HG03139 (cell line): ENCODE results near the gene POC1A.
"Not testable (repeated sequence)": the region's sequence is repeated elsewhere in the genome, so short reads cannot be mapped to it uniquely, and the experiment has no call there.

Experiments used
- ATAC-seq: cut with Tn5 transposase; IDR thresholded peaks from one replicate; pipeline ENCODE4 v1.9.1; 2021; ENCODE audit not compliant: unreplicated experiment

The POC1A gene

DNA sequence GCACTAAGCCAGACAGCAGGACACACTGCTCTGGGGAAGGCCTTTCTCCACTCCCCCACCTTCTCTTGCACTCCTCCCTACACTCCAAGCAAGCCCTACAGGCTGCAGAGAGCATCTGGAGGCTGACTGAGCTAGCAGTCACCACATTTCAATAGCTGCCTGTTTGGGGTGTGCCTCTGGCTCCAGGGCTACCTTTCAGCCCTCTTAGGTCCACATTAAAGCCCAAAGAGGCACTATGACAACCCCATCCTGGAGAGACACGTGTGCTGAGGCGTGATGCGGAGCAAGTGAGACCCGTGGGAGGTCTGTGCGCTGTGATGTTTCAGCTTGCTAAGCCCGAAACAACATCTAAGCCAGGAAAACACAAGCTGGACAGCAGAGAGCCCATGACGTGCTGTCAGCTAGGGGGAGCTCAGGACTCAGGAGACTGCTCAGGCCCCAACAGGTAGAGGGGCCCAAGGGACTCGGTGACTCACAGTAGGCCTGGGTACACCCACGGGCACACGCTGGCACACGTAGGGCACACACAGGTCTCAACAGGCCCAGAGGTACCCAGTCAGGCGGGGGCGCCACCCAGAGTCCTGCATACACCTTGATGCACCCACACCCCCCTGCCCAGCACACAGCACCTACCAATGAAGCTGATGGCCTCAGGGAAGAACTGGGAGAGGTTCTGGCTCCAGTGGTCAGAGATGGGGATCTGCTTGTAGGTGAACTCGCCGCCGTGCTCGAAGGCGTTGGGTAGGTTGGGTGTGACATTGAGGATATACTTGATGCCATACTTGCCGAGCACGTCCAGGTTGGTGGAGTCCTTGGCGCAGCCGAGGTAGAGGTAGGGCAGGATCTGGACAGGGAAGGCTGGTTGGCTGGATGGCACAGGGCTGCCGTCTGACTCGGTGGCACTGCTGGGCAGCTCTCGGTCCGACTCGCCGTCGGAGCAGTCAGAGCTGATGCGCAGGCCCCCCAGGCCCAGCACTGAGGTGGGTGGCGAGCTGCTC is 100.6 kb downstream of the POC1A start:
- ATAC-seq: no peak

DNA sequence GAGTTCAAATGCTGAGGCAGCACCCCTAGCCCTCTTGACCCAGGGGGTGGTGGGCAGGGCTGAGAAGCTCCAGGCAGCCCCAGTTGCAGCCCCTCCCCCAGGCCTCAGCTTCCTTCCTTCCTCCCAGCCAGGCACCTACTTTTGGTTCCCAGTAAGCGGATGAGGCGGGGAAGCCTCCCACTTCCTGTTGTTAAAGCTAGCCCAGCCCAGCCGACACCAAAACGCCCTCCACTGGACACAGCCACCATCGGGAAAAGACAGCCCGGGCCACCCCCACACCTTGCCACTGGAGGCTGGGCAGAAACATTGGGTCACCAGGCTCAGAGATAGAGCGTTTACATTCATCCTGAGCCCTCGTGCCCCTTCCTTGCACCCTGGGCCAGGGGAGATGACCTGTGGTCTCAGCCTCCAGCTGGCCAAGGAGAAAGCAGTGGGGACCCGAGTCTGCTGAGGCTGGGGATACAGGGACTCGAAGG is 101.4 kb downstream of the POC1A start:
- ATAC-seq: no peak

DNA sequence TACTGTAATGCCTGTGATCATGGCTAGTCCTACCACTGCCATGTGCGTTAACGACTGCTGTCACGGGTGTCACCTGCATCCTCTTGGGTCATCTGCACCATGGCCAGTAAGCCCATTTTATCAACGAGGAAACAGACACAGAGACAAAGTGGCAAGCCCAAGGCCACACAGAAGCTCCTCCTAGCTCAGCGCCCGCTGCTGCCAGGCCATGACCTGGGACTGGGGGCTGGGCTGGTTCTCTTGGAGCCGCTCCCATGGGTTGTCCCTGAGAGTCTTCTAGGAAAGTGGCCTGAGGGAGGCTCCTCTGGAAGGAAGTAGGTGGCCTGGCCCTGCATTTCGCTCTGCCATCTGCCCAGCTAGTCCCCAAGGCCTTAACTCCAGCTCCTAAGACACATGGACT is 102.8 kb downstream of the POC1A start:
- no peak for ATAC-seq

DNA sequence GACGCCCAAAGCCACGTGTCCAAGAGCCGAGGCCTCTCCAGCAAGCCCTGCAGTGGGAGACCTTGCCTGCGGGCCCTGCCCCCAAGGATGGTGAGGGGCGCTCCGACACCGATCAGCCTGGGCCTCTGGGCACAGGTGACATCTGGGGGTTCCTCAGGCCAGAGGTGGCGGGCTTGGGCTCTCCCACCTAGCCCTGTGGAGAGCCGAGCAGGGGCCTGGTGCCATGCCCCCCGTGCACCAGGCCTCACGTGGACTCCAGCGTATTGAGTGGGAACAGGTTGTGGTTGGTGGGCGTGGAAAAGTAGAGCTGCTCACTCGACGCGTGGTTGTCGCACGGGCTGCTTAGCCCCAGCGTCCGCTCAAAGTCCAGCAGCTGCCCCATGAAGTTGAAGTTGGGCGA is 103.7 kb downstream of the POC1A start:
- no peak for ATAC-seq

DNA sequence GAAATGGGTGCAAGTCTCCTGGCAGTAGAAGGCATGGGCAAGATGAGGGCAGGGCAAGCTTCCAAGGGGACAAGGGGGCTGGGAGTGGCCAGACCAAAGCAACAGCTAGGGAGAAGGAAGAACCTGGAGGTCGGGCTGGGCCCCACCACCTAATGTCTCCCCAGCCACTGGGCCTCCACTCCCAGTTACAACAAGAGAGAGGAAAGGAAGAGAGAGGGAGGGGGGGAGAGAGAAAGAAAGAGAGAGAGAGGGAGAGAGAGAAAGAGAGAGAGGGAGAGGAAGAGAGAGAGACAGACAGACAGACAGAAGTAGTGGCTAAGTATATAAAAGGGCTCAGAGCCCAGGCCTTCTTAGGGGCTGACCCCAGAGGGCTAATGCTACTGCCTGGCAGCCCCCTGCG is 104.7 kb downstream of the POC1A start:
- no peak for ATAC-seq

DNA sequence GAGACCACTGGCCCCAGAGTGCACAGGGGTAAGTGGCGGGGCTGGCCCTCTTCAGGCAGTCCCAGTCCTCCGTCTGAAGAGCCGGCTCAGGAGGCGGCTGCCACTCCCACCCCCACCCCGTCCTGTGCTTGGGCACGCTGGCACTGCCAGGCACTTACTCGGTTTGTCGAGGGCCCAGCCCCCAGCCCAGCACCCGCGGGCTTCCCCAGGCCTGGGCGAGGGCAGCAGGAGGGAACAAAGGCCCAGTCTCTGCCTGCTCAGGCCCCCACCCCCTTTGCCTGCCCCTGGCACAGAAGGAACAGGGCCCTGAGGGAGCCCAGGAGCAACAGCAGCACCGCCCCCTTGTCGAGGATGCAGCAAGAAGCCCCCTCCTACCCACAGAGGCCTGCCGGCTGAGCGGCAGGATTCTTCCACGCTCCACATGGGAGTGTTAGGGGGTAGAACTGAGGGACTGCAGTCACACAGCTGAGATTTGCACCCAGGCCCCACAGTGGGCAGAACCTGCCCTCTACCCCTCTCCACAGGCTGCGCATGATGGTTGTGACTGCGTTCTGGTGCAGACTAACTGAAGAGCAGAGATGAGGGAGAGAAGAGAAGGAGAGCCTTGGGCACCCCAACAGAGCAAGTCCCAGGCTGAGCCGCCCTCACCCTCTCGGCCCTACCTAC is 106.8 kb downstream of the POC1A start:
- ATAC-seq: no peak

DNA sequence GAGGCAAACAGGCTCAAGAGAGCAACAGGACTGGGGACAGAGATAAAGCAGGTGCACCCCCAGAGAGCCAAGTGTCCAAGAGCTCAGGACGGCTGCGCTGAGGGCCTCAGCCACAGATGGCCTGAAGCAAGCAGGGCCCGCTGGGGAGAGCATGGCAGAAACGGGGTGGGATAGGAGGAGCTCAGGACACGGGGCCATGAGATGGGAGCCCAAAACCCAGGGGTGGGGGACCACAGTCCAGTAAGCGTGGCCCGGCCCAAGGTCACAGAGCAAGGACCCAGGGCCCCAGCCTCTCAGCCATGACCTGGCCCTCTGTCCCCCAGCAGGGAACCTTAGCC is 107.4 kb downstream of the POC1A start:
- ATAC-seq: no peak

DNA sequence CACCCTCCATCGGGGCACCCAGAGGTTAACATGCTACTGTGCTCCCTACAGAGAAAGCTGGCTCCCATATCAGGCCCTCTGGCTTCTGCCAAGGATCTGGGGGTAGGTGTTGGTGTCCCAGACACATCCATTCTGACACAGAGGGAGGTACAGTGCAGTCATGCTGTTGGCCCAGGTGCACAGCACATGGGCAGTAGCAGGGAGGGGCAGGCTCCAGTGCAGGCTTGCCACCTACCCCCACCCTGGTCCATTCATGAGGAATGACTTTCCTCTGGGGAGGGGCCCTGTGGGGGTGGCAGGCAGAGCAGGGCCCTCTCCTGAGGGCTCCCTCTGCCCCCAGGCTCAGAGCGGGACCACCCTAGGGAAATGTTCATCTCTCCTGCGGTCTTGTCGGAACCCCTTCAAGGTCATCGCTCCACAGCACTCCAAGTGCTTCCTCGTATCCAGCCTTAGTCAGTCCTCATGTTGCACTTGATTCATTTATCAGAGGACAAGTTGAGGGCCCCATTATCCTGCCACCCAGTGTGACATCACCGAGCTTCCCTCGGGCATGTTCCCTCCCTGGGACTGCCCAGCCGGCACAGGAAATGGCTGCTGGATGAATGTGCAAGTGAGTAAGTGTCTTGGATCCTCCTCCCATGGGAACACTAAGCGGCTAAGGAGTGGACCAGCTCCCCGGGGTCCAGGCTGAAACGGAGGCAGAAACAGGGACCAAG is 107.9 kb downstream of the POC1A start:
- no peak for ATAC-seq

DNA sequence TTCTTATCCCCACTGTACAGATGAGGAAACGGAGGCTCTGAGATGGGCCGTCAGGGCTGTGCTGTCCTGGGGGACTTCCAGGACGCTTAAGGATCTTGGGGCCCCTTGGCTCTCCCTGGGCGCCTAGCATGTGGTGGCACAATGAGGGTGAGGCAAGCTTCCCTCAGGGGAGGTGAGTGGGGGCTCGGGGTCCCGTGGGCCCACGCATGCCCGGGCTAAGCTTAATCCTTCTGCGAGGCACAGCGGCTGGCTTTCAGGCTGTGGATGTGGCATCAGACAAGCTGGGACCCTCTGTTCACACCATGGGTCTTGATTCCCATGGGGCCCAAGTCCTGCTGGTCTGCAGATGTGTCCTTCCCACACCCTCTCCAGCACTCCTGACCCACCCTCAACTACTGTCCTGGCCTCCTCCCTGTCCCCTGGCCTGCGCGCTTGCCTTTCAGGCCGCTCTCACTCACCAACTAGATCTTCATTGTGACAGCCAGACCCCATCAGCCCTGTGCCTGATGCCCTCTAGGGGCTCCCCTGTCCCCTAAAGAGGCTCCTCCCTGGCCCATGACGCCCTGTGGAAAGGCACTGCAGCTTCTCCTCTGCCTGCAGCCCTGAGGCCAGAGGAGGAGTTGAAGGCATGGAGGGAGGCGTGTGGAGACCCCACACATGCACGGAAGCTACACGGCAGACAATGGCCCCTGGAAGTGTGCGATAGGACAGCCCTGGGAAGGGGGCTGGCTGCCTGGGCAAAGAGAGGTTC is 109.2 kb downstream of the POC1A start:
- ATAC-seq: no peak

DNA sequence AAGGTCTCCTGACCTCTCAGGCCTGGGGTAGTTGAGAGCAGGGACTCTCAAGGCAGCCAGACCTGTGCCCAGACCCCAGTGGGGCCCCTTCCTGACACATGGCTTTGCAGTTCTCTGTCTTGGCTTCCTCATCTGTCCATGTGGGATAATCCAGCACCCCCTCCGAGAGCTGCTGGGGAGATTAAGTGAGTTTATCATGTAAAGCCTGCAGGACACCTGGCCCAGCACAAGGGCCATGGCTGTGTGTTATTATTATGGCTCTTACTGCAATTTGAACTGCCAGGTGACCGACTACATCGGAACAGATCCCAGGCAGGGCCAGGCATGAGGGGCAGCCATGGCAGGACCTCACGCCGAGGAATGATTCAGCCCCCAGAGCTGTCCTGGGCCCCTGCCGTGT is 110.5 kb downstream of the POC1A start:
- ATAC-seq: no peak

DNA sequence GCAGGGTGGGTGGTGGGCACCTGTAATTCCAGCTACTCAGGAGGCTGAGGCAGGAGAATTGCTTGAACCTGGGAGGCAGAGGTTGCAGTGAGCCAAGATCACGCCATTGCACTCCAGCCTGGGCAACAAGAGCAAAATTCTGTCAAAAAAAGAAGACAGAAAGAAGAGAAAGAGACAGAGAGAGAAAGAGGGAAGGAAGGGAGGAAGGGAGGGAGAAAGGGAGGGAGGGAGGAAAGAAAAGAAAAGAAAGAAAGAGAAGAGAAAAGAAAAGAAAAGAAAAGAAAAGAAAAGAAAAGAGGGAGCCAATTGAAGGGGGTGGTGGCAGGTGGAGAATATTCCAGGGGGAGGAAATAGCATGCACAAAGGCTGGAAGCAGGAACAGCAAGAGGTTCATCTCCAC is 111.2 kb downstream of the POC1A start:
- ATAC-seq: not testable (repeated sequence)

DNA sequence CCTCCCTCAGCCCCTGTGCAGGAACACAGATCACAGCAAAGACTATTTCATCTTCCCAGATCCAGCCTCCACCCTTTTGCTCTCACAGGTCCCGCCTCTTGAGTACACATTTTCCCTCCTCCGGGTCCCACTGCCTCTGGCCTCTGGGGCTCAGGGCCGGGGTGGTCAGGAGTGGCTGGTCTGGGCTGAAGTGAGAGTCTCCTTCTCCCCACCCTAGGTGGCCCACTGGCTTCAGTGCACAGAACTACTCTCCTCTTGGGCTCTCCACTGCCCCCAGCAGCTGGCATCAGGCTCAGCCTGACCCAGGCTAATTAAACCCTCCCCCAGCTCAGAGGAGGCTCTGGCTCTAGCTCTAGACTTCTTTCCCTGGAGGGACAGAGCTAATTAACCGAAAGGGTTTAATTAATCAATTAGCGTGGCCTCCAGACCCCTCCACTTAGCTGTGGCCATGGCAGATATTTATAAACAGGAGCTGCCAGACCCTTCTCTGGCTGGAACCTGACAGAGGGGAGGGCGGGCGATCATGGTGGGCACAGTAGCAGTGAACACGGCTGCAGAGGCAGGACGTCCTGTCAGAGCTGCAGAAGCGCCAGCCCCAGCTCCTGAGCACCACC is 113.0 kb downstream of the POC1A start:
- ATAC-seq: no peak

DNA sequence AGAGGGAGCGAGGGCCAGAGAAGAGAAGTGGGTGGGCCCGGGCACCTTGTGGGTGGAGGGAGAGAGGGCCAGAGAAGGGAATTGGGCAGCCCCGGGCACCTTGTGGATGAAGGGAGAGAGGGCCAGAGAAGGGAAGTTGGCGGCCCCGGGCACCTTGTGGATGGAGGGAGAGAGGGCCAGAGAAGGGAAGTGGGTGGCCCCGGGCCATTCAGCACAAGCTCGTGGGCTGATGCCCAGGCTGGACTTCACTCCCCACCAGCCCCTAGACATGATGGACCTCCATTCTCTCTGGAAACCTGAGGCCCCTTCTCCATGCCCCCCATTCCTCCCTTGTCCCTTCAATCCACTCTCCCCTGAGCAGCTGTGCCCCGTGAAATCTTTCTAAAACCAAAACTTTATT is 113.6 kb downstream of the POC1A start:
- ATAC-seq: no peak

DNA sequence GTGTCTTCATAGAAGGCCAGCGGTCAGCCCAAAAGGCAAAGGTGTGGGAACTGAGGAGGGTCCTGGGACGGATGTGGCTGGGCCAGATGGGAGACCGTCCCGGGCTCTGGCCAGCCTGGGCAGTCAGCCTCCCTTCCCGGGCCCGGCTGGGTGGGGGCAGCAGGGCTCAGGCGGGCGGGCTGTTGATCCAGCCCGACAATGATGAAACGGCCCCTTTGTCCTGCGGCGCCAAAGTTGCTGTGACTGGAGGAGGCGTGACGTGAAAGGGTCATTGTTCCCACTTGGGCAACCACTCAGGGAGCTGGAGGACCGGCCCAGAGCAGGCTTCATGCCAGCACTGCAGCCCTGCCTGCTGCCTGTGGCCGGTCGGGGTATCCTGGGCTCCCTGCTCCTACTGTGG is 114.4 kb downstream of the POC1A start:
- ATAC-seq: no peak

DNA sequence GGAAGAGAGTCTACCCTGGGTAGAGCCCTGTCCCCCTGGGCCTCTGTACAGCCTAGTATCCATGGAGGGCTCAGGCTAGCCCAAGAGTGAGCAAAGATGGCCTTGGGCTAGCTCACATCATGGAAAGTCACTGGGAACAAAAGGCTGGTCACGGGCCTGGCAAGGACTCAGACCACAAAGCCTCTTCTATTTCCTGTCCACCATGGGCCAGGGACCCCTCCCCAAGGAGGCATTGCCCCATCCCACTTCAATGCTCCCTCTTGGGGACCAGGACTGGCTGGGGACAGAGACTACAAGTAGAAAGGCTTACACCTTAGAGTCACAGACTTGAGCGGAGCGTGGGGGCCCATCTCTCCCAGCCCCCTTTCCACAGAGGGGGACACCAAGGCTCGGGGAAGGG is 114.8 kb downstream of the POC1A start:
- ATAC-seq: no peak

DNA sequence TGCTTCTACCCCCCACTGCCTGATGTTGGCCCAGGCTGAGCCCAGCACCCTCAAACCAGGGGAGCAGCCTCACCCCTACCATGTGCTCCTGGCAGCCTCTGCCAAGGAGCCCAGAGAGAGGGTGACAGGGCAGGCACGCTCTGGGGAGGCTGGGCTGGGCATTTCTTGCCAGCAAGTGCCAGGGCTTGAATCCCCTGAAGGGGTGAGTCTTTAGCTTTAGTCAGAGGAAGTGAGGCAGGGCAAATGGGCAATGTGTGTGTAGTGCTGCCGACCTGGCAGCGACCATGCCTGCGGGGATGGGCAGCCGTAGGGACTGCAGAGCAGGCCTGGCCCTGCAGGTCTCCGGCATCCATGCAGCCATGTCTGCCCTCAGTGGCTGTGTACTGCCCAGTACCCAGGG is 116.0 kb downstream of the POC1A start:
- ATAC-seq: no peak

DNA sequence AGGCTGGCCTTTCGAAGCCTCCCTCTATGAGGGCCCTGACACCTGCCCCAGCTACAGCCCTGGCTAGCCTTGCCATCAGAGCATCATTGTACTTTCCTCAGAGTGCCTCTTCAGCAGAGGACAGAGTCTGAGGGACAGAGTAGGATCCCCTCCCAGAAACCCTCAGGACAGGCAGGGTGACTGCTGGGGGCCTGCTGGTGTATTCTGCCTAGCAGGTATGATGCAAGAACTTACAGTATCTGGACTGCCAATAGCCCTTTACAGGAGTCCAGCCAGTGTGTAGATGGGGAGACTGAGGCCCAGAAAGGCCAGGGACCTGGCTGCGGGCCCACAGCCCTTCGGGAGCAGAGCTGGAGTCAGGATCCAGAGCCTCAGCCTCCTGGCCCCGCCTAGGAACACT is 116.9 kb downstream of the POC1A start:
- ATAC-seq: no peak

DNA sequence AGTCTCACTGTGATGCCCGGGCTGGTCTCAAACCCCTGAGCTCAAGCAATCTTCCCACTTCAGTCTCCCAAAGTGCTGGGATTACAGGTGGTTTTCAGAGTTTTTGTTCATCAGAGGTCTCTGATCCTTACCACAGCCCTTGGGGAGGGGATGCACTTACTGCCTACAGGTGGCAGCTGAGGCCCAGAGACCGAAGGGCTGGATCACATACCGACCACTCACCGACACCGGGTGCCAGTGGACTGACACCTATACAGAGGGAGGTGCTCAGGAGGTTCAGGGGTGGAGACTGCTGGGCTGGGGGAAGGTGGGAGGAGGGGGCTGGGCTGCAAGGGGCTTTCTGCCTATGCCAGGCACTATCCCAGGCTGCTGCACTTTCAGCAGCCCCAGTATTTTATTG is 117.4 kb downstream of the POC1A start:
- ATAC-seq: no peak

DNA sequence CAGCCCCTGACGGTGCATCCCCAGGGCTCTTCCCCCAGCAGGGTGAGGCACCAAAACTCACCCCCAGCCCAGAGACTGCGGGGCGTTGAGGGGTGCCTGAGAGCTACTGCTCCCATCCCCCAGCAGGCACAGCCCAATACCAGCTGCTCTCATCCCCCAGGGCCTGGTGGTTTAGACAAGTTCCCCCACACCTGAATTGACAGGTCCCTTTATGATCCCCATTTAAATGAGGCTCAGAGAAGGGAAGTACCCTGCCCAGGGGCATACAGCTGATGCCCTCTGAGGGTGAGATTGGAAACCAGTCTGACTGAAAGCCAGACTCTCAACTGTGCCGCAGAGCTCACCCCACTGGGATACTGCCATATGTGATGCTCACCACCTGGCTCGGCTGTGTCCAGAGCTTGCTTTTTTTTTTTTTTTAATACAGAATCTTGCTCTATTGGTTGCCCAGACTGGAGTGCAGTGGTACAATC is 118.0 kb downstream of the POC1A start:
- no peak for ATAC-seq

DNA sequence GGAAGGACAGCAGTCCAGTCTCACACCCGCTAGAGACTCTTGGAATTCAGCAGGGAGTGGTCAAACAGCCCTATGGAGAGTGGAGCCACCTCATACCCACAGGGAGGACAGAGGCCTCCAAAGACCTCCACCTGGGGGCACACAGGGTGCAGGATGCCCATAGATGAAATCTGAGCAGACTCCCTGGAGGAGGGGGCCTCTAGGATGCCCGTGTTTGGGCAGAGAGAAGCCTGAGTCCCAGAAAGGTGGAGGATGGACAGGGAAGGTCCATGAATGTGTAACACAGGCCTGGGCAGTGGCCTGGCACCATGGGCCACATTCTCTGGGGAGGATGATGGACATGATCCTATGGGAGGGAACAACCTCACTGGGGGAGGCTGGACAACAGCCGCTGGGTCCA is 119.6 kb downstream of the POC1A start:
- ATAC-seq: no peak
